Measurements from ENCODE around the gene B3GALNT2. TPM values are rescaled to one million over a fixed set of nuclear protein-coding genes. Genes with fewer than 3 reads are reported as not detected.
"Not testable (repeated sequence)": the region's sequence is repeated elsewhere in the genome, so short reads cannot be mapped to it uniquely, and the experiment has no call there.

B3GALNT2 gene
- total and polyA plus RNA-seq, 2 of the 4 experiments (the other 2 are of a cell fraction), result 11.0 to 32.8 TPM

- H3K4me1 ChIP-seq (ENCODE audit: control insufficient read depth, insufficient read depth, low read length); H3K4me3 ChIP-seq (ENCODE audit: insufficient read depth, low read depth, low read length); BruUV-seq (replicated peaks); H4K20me1 ChIP-seq (ENCODE audit: insufficient read depth, low read length); H3K9ac ChIP-seq (ENCODE audit: low read depth, low read length); H3K4me2 ChIP-seq (ENCODE audit: low read depth, low read length); intact Hi-C loops (cut with micrococcal nuclease); H3K56ac ChIP-seq (ENCODE audit: extremely low read depth, insufficient read depth, low read length); H4K91ac ChIP-seq (ENCODE audit: insufficient read depth, low read depth, low read length); POLR2A ChIA-PET (ENCODE audit: unreplicated experiment); in situ Hi-C loops (cut with MboI; ENCODE audit: low sequenced_read_pairs); H3K27ac ChIP-seq (ENCODE audit: insufficient read depth, low read length); H2BK15ac ChIP-seq (ENCODE audit: low read depth, low read length); H3K9me1 ChIP-seq (ENCODE audit: insufficient read depth, low read length); DNase-seq; H2AK5ac ChIP-seq (ENCODE audit: low read depth, low read length); H2BK120ac ChIP-seq (ENCODE audit: low read depth, low read length); H2BK5ac ChIP-seq (ENCODE audit: low read depth, low read length, poor library complexity, severe bottlenecking); H2AFZ ChIP-seq (replicated peaks; ENCODE audit: low read length, poor library complexity); H3K79me1 ChIP-seq (ENCODE audit: low read depth in 1 of 2, low read length in 2 of 2); ATAC-seq (ENCODE audit: low read depth); H2AK9ac ChIP-seq (replicated peaks; ENCODE audit: low read depth, low read length, poor library complexity); H3K27me3 ChIP-seq (ENCODE audit: control insufficient read depth, insufficient read depth, low read length); dilution Hi-C loops (cut with HindIII; ENCODE audit: low sequenced_read_pairs, unreplicated experiment); H4K5ac ChIP-seq (ENCODE audit: low read depth, low read length); H3K18ac ChIP-seq (ENCODE audit: low read depth, low read length); H3K14ac ChIP-seq (replicated peaks; ENCODE audit: low read depth, low read length); CTCF ChIA-PET; H3K9me3 ChIP-seq (ENCODE audit: control insufficient read depth, insufficient read depth, low read length); H3K36me3 ChIP-seq (ENCODE audit: control insufficient read depth, insufficient read depth, low read length); H3K23ac ChIP-seq (ENCODE audit: low read depth, low read length); H2BK20ac ChIP-seq (ENCODE audit: low read depth, low read length); H4K8ac ChIP-seq (ENCODE audit: low read depth in 2 of 2, low read length in 2 of 2); H3K4ac ChIP-seq (ENCODE audit: low read depth, low read length): not testable (repeated sequence)
- WGBS, 2 experiments (ENCODE audit: extremely low coverage in 2 of 2, insufficient read length in 1 of 2), result no CpG with 5 or more reads among the region's 2 CpGs
Observed at GRCh38 chr1:235469897-235470296, 34.4 kb downstream of the B3GALNT2 start.

Data from IMR-90 (cell line).